DOHH2 (cell line): ENCODE measurements around the gene GRID1.

Experiments
- H3F3A ChIP-seq: fragments of 200-600 bp; sonication (generic), shearing (Covaris generic); 2 replicates; pipeline ENCODE4 v1.6.0; 2016; ENCODE audit warnings: antibody characterized with exemption, mild to moderate bottlenecking; ENCODE audit not compliant: control insufficient read depth, insufficient read depth
- H3K27ac ChIP-seq: fragments of 200-600 bp; sonication (generic); 2 replicates; pipeline ENCODE4 v1.5.1; 2014; ENCODE audit warnings: low read depth, mild to moderate bottlenecking, low read length, moderate library complexity
- H3K27me3 ChIP-seq: fragments of 200-600 bp; sonication (generic); 2 replicates; pipeline ENCODE4 v1.6.1; 2014; ENCODE audit warnings: mild to moderate bottlenecking, low read length, mixed read lengths; ENCODE audit not compliant: control insufficient read depth
- H3K36me3 ChIP-seq: fragments of 200-600 bp; sonication (generic); 2 replicates; pipeline ENCODE4 v1.6.1; 2014; ENCODE audit warnings: mild to moderate bottlenecking, low read length, moderate library complexity, mixed read lengths; ENCODE audit not compliant: control insufficient read depth
- H3K4me1 ChIP-seq: fragments of 200-600 bp; sonication (generic); 2 replicates; pipeline ENCODE4 v1.6.1; 2014; ENCODE audit warnings: mild to moderate bottlenecking, low read length, mixed read lengths; ENCODE audit not compliant: control insufficient read depth
- H3K4me2 ChIP-seq: fragments of 200-600 bp; sonication (generic); 2 replicates; pipeline ENCODE4 v1.6.0; 2014; ENCODE audit warnings: mild to moderate bottlenecking, low read length, moderate library complexity
- H3K4me3 ChIP-seq: fragments of 200-600 bp; sonication (generic); 2 replicates; pipeline ENCODE4 v1.5.1; 2014; ENCODE audit warnings: mild to moderate bottlenecking, low read length, mixed read lengths
- H3K79me2 ChIP-seq: fragments of 200-600 bp; sonication (generic); 2 replicates; pipeline ENCODE4 v1.6.1; 2014; ENCODE audit warnings: mild to moderate bottlenecking, low read length, mixed read lengths; ENCODE audit not compliant: control insufficient read depth
- H3K9me2 ChIP-seq: fragments of 200-600 bp; sonication (generic); replicated peaks from 2 replicates; pipeline ENCODE4 v1.6.1; 2014; ENCODE audit warnings: mild to moderate bottlenecking, low read length, mixed read lengths; ENCODE audit not compliant: control insufficient read depth
- H3K9me3 ChIP-seq: fragments of 200-600 bp; sonication (generic); 2 replicates; pipeline ENCODE4 v1.6.1; 2014; ENCODE audit warnings: antibody characterized with exemption, low read length, mixed read lengths; ENCODE audit not compliant: control insufficient read depth, insufficient read depth
- H4K20me1 ChIP-seq: fragments of 200-600 bp; sonication (generic); 2 replicates; pipeline ENCODE4 v1.6.0; 2014; ENCODE audit warnings: low read depth, mild to moderate bottlenecking, antibody characterized with exemption, low read length, moderate library complexity; ENCODE audit not compliant: control insufficient read depth, insufficient read depth
- EZH2phosphoT487 ChIP-seq: fragments of 200-600 bp; sonication (generic); IDR thresholded peaks from 2 replicates; pipeline ENCODE4 v1.6.1; 2017; ENCODE audit warnings: borderline replicate concordance, mild to moderate bottlenecking, antibody characterized with exemption, low read length, moderate library complexity, mixed read lengths
- TF ChIP-seq, protein P1 (sequence below): fragments of 200-600 bp; sonication (generic); IDR thresholded peaks from one replicate; pipeline ENCODE4 v1.5.1; 2014; ENCODE audit warnings: antibody characterized with exemption, mild to moderate bottlenecking, low read depth, low read length; ENCODE audit not compliant: poor library complexity, severe bottlenecking

The GRID1 gene

DNA sequence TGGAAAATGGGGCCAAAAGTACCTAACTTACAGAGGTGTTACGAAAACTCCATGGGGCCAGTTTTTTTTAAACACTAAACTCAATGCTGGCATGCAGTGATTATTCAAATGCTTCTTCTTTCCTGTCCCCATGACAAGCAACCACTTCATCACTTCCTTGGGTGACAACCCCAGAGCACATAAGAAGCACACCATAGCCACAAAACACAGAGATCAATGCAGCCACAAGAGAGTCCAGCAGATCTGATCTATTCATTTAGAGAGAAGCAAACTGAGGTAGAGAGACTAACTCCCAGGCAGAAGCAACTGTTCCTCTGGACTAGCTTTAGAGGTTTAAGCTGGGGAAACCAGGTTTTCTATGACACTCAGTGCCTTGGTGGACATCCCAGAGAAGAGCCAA lies 180.0 kb downstream of the GRID1 start:
- TF ChIP-seq EZH2phosphoT487, result no peak
- TF ChIP-seq, protein P1, sequence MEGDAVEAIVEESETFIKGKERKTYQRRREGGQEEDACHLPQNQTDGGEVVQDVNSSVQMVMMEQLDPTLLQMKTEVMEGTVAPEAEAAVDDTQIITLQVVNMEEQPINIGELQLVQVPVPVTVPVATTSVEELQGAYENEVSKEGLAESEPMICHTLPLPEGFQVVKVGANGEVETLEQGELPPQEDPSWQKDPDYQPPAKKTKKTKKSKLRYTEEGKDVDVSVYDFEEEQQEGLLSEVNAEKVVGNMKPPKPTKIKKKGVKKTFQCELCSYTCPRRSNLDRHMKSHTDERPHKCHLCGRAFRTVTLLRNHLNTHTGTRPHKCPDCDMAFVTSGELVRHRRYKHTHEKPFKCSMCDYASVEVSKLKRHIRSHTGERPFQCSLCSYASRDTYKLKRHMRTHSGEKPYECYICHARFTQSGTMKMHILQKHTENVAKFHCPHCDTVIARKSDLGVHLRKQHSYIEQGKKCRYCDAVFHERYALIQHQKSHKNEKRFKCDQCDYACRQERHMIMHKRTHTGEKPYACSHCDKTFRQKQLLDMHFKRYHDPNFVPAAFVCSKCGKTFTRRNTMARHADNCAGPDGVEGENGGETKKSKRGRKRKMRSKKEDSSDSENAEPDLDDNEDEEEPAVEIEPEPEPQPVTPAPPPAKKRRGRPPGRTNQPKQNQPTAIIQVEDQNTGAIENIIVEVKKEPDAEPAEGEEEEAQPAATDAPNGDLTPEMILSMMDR, result no peak

DNA sequence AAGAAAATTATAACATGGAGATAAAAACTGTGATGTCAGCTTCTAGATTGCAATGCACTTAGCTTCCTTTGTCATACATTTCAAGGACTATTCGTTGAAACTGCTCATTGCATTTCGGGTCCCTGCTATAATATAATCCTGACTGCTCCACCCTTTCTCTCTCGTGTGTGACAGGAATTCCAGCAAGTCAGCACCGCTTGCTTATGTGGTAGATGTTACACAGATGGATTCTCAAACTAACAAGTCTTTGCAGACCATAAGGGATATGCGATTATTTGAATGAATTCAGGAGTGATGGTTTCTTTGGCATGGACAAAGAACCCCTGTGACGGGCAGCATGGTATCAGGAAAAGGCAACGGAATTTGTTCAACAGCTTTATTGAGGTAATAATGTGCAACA lies 184.0 kb downstream of the GRID1 start:
- Histone ChIP-seq H4K20me1 (no peaks in the 10 kb centered on the region), H3K4me1 (no peaks in the 10 kb centered on the region), H3K27ac (no peak overlapping the region), H3K9me2 (no peaks in the 10 kb centered on the region), H3K4me2 (no peak overlapping the region), H3K79me2 (no peaks in the 10 kb centered on the region), H3F3A (no peaks in the 10 kb centered on the region), H3K4me3 (no peak overlapping the region), H3K9me3 (no peaks in the 10 kb centered on the region), H3K27me3 (peaks cover 9% of the 10 kb centered on the region; the same call in 1 of the 2 replicates), H3K36me3 (no peaks in the 10 kb centered on the region)
- TF ChIP-seq EZH2phosphoT487, result no peak
- TF ChIP-seq, protein P1, result no peak

More for the DNA sequence above, 180.0 kb downstream of the GRID1 start:
- no peaks in the 10 kb centered on the region for H4K20me1 ChIP-seq
- no peak overlapping the region for H3K4me3 ChIP-seq
- no peaks in the 10 kb centered on the region for H3K9me2 ChIP-seq
- H3K36me3 ChIP-seq, result no peaks in the 10 kb centered on the region
- no peaks in the 10 kb centered on the region for H3K4me1 ChIP-seq
- peaks cover 9% of the 10 kb centered on the region; the same call in 1 of the 2 replicates for H3K27me3 ChIP-seq
- no peaks in the 10 kb centered on the region for H3F3A ChIP-seq
- H3K79me2 ChIP-seq, result no peaks in the 10 kb centered on the region
- no peak overlapping the region for H3K4me2 ChIP-seq
- no peaks in the 10 kb centered on the region for H3K9me3 ChIP-seq
- H3K27ac ChIP-seq, result no peak overlapping the region

DNA sequence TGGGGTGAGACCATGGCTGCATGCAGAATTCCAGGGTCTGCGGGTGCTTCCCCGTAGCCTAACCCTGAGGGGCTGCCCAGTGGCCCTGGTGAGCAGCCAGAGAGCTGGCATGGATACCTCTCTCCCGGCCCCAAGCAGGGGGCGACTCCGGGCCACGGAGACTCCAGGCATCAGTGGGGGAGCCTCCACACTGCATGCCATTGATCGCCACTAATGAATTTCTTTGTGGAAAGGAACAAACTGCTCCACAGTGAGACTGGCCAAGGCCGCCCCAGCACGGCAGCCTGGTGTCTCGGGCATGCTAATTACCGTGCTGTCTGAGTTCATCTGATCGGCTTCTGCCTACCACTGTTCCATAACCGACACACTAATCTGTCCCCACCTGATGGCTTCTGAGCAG lies 184.4 kb downstream of the GRID1 start:
- Histone ChIP-seq H3F3A (no peaks in the 10 kb centered on the region), H3K4me2 (no peak overlapping the region), H3K27ac (no peak overlapping the region)

More for the DNA sequence above, 184.4 kb downstream of the GRID1 start:
- TF ChIP-seq, protein P1, result no peak
- TF ChIP-seq EZH2phosphoT487, result no peak
- no peaks in the 10 kb centered on the region for H3K79me2 ChIP-seq
- H3K9me2 ChIP-seq, result no peaks in the 10 kb centered on the region
- H3K36me3 ChIP-seq, result no peaks in the 10 kb centered on the region
- H3K9me3 ChIP-seq, result no peaks in the 10 kb centered on the region
- no peak overlapping the region for H3K4me3 ChIP-seq
- H3K27me3 ChIP-seq, result peaks cover 9% of the 10 kb centered on the region; the same call in 1 of the 2 replicates
- H4K20me1 ChIP-seq, result no peaks in the 10 kb centered on the region
- H3K4me1 ChIP-seq, result no peaks in the 10 kb centered on the region
